ENCODE results near the gene STAT3.
"Not testable (repeated sequence)": the region's sequence is repeated elsewhere in the genome, so short reads cannot be mapped to it uniquely, and the experiment has no call there.

Gene STAT3

GRCh38 chr17:42388381-42389134 is at the start of gene STAT3:
Gene STAT3 (minus strand): TSS chr17:42388442. CDS start chr17:42348516, 39,926 bp downstream.
- intact Hi-C loops (cut with DNase I), result no loop called here
- DNase-seq, result peak; percentile 100

- DNase-seq, result no peak
- intact Hi-C loops (cut with DNase I), result no loop called here
Observed at GRCh38 chr17:42436391-42436790, 48.1 kb upstream of the STAT3 start.

DNA sequence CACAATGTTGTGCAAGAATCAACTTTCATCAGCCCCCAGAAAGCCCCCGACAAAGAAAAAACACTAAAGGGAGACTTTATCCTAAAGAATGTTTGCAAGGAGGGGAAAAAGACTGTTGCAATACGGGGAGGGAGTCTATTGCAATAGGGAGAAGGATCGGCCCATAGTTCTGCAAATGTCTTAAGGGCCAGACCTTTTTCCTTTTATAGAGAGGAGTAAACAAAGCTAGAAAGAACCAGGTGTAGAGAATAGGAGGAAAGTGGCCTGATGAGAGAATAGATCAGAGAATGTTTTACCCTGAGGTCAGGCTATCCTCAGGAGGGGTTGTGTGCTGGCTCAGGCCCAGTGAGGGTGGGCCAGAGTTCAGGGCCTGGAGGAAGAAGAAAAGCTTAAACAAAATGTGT is 43.5 kb upstream of the STAT3 start:
- intact Hi-C loops (cut with DNase I), result no loop called here
- DNase-seq, result no peak

GRCh38 chr17:42429726-42430447 is 41.6 kb upstream of the STAT3 start:
- DNase-seq, result peak in 1 of 10 donors; percentile 11
- intact Hi-C loops (cut with DNase I), result no loop called here

- intact Hi-C loops (cut with DNase I), result no loop called here
- peak in 7 of 10 donors; percentile 31 to 90 (median 61) for DNase-seq
Observed at GRCh38 chr17:42428141-42428944, 40.1 kb upstream of the STAT3 start.

DNA sequence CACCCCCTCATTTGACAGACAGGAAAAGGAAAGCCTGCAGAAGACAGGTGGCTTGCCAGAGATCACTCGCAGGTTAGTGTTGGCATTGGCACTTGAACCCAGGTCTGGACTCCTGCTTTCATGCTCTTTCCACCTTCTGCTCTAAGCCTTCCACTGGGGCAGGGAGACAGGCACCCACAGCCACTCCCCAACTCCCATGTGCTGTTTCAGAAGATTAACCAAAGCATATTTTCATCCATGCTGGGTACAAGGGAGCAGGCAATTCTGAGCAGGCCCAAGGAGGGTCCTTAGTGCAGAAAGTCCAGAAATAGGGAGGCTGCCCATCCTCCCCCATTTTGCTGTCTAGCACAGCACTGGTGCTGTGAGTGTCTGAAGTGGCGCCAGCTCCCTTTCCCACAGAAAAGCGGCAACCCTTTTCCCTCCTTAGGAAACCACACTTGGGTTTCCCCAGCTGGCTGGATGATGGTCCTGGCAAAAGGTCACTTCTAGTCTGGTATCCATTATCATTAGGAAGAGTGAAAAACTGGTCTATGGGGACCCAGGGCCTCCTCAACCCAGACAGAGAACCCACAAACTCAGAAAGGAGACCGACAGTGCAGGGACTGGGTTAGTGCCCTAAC is 36.9 kb upstream of the STAT3 start:
- peak in 2 of 10 donors; percentile 10 to 38 for DNase-seq
- intact Hi-C loops (cut with DNase I), result no loop called here

- DNase-seq, result peak in 1 of 10 donors; percentile 14
- intact Hi-C loops (cut with DNase I), result no loop called here
Observed at GRCh38 chr17:42423766-42424165, 35.5 kb upstream of the STAT3 start.

- intact Hi-C loops (cut with DNase I), result no loop called here
- DNase-seq, result peak; percentile 79 to 98 (median 89)
Observed at GRCh38 chr17:42422958-42423712, 34.9 kb upstream of the STAT3 start, which contains the start of gene CAVIN1. Gene CAVIN1 (minus strand): TSS chr17:42423256. CDS start chr17:42423097, 159 bp downstream.

DNA sequence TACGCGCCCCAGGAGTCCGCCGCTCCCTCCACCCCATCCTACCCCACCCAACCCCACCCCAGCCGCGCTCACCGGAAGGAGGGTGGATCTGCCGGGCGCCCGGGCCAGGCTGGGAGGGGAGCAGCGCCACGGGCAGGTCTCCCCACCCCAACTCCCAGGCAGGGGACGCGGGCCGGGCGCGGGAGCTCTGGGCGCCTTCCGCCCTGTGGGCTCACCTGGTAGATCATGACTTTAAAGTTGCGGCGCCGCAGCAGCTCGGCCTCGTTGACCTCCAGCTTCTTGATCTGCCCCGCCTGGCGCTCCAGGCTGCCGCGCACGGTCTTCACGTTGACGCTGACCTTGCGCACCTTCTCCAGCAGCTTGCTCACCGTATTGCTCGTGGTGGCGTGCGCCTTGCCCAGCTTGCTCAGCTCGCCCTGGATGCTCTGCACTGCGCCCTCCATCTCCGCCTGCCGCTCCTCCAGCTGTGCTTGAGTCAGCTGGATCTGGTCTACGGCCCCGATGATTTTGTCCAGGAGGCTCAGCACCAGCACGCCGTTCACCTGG is 34.2 kb upstream of the STAT3 start:
- DNase-seq, result peak in 2 of 10 donors; percentile 68 to 85
- intact Hi-C loops (cut with DNase I), result no loop called here

GRCh38 chr17:42421507-42422338 is 33.5 kb upstream of the STAT3 start:
- intact Hi-C loops (cut with DNase I), result no loop called here
- DNase-seq, result peak in 2 of 10 donors; percentile 68 to 76

DNA sequence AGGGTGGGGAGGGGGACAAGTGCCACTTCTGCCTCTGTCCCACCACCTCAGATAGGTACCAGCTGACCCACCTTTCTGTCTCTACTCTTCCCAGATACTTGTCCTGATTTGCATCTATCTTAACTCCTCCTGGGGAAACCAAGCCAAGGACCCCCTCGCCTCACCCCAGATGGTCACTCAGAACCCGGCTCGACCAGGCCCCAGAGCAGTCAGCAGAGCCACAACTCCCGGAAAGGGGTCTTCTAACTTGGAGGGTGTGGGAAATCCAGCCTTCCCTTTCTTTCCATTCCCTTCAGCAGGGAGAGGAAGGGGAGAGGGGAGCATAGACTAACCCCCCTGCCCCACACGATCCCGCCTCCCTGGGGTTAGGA is 32.9 kb upstream of the STAT3 start:
- DNase-seq, result peak in 1 of 10 donors; percentile 24
- intact Hi-C loops (cut with DNase I), result no loop called here

DNA sequence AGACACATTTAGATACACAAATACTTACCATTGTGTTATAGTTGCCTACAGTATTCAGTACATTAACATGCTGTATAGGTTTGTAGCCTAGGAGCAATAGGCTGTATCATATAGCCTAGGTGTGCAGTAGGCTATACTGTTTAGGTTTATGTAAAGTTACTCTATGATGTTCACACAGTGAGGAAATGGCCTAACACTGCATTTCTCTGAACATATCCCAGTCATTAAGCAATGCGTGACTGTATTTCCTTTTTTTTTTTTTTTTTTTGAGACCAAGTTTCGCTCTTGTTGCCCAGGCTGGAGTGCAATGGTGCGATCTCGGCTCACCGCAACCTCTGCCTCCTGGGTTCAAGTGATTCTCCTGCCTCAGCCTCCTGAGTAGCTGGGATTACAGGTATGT is 29.7 kb upstream of the STAT3 start:
- intact Hi-C loops (cut with DNase I); DNase-seq: not testable (repeated sequence)

GRCh38 chr17:42414704-42415409 is 26.6 kb upstream of the STAT3 start:
- peak in 2 of 10 donors; percentile 5 to 45 for DNase-seq
- intact Hi-C loops (cut with DNase I), result no loop called here

GRCh38 chr17:42413464-42414040 is 25.3 kb upstream of the STAT3 start:
- intact Hi-C loops (cut with DNase I), result no loop called here
- DNase-seq, result peak in 1 of 10 donors; percentile 0

DNA sequence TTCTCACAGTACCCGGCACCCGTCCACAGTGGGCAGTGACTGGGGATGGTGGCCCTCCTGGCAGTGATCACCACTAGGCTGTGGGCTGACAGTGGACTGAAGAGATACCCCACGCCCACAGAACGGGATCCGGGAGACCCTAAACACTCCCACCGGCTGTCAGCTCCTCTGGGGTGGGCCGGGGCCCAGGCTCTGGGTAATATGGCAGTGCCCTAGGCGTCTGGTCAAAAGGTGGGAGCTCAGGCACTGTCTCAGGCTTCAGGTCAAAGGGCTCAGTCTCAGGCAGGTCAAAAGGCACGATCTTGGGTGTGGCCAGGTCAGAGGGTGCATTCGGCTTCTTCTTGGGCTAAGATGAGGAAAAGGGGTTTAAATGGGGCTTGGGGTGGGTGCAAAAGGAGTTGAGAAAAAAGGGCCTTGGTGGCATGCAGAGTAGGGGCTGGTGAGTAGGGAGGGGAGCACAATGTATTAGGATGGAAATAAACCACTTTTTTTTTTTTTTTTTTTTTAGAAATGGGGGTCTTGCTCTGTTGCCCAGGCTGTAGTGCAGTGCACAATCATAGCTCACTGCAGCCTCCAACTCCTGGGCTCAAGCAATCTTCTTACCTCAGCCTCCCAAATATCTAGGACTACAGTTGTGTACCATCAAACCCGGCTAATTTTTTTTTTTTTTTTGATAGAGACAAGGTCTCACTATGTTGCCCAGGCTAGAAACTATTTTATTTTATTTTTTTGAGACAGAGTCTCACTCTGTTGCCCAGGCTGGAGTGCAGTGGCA is 23.9 kb upstream of the STAT3 start:
- intact Hi-C loops (cut with DNase I), result no loop called here
- peak in 2 of 10 donors; percentile 17 to 72 for DNase-seq

- intact Hi-C loops (cut with DNase I), result no loop called here
- DNase-seq, result peak in 2 of 10 donors; percentile 16 to 26
Observed at GRCh38 chr17:42411361-42411760, 23.1 kb upstream of the STAT3 start.

DNA sequence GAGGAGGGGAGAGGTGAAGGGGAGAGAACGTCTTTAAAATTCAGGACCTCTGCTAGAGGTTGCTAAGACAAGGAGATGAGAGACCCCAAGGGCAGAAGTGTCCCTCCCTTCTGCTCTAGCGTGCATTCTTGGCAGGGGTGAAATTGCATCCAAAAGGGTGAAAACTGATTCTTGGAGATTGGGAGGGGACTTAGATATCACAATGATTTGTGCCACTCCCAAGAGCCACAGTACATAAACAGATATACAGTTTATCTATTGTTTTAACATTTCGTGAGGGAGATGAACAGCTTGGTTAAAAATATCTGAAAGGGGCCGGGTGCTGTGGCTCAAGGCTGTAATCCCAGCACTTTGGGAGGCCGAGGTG is 22.1 kb upstream of the STAT3 start:
- peak in 1 of 10 donors; percentile 39 for DNase-seq
- intact Hi-C loops (cut with DNase I), result no loop called here
